HG02973 (cell line): ENCODE results near the gene RASA3.

Source experiments
- ATAC-seq: cut with Tn5 transposase; IDR thresholded peaks from one replicate; pipeline ENCODE4 v1.9.1; 2021; ENCODE audit warnings: moderate library complexity; ENCODE audit not compliant: unreplicated experiment

The RASA3 gene

GRCh38 chr13:113974304-113975281 is 157.8 kb downstream of the RASA3 start:
- ATAC-seq, result no peak

GRCh38 chr13:113973218-113974164 is 158.9 kb downstream of the RASA3 start, which contains the start of gene C13orf46:
TSS of gene C13orf46 (minus strand) at chr13:113974076. CDS start at chr13:113973997, 79 bp downstream.
- ATAC-seq, result no peak

- no peak for ATAC-seq
Measured at GRCh38 chr13:113972451-113973217, 159.8 kb downstream of the RASA3 start.

GRCh38 chr13:113971471-113972231 is 160.8 kb downstream of the RASA3 start:
- no peak for ATAC-seq

GRCh38 chr13:113970810-113971470 is 161.5 kb downstream of the RASA3 start:
- ATAC-seq, result no peak

GRCh38 chr13:113969973-113970611 is 162.3 kb downstream of the RASA3 start:
- no peak for ATAC-seq

GRCh38 chr13:113969311-113969972 is 163.0 kb downstream of the RASA3 start:
- ATAC-seq, result no peak

GRCh38 chr13:113968463-113969310 is 163.7 kb downstream of the RASA3 start:
- no peak for ATAC-seq

- ATAC-seq, result no peak
Measured at GRCh38 chr13:113967729-113968462, 164.5 kb downstream of the RASA3 start.

- ATAC-seq, result no peak
Measured at GRCh38 chr13:113967206-113967720, 165.2 kb downstream of the RASA3 start.

- ATAC-seq, result no peak
Measured at GRCh38 chr13:113965968-113966884, 166.2 kb downstream of the RASA3 start.

- no peak for ATAC-seq
Measured at GRCh38 chr13:113965383-113965874, 167.0 kb downstream of the RASA3 start.

- ATAC-seq, result no peak
Measured at GRCh38 chr13:113964251-113964995, 168.0 kb downstream of the RASA3 start.

- no peak for ATAC-seq
Measured at GRCh38 chr13:113963376-113963775, 169.0 kb downstream of the RASA3 start.

GRCh38 chr13:113962975-113963374 is 169.4 kb downstream of the RASA3 start:
- ATAC-seq, result no peak
